Measurements from ENCODE around the gene BAX.

DNA sequence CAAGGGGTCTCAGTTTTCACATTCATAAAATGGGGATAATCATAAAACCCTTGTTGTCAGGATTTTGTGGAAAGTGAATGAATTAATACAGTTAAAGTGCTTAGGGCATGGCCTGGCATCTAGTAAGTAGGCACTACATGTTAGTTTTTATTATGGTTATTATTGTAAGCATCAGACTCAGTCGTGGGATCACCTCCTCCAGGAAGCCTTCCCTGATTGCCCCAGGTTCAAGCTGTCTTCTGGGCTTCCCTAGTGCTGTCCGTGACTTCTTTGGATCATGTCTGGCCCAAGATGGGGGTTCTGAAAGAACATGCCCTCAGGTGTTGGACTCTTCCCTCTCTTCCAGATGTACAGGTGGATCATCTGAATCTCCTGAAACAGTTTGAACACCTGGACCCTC is 43.9 kb upstream of the BAX start:
- no peak for TF ChIP-seq ZNF138 (CRISPR knock-in tag; conservative IDR thresholded peaks at IDR 0.05)
- TF ChIP-seq, protein P1, sequence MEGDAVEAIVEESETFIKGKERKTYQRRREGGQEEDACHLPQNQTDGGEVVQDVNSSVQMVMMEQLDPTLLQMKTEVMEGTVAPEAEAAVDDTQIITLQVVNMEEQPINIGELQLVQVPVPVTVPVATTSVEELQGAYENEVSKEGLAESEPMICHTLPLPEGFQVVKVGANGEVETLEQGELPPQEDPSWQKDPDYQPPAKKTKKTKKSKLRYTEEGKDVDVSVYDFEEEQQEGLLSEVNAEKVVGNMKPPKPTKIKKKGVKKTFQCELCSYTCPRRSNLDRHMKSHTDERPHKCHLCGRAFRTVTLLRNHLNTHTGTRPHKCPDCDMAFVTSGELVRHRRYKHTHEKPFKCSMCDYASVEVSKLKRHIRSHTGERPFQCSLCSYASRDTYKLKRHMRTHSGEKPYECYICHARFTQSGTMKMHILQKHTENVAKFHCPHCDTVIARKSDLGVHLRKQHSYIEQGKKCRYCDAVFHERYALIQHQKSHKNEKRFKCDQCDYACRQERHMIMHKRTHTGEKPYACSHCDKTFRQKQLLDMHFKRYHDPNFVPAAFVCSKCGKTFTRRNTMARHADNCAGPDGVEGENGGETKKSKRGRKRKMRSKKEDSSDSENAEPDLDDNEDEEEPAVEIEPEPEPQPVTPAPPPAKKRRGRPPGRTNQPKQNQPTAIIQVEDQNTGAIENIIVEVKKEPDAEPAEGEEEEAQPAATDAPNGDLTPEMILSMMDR (IDR thresholded peaks at IDR 0.05): no peak
- TF ChIP-seq ATF6 (CRISPR knock-in tag; IDR thresholded peaks at IDR 0.05): no peak
- no peak for TF ChIP-seq FOXP1 (CRISPR knock-in tag; IDR thresholded peaks at IDR 0.05; ENCODE audit: borderline replicate concordance)
- TF ChIP-seq IRF2 (CRISPR knock-in tag; IDR thresholded peaks at IDR 0.05; ENCODE audit: borderline replicate concordance, low read depth): no peak
- TF ChIP-seq TCF7 (CRISPR knock-in tag; IDR thresholded peaks at IDR 0.05; ENCODE audit: low read depth): no peak
- no peak for TF ChIP-seq ZNF423 (CRISPR knock-in tag; IDR thresholded peaks at IDR 0.05)
- no peak for TF ChIP-seq ZNF121 (CRISPR knock-in tag; IDR thresholded peaks at IDR 0.05)
